ENCODE measurements around the gene FAM107A.

FAM107A gene

DNA sequence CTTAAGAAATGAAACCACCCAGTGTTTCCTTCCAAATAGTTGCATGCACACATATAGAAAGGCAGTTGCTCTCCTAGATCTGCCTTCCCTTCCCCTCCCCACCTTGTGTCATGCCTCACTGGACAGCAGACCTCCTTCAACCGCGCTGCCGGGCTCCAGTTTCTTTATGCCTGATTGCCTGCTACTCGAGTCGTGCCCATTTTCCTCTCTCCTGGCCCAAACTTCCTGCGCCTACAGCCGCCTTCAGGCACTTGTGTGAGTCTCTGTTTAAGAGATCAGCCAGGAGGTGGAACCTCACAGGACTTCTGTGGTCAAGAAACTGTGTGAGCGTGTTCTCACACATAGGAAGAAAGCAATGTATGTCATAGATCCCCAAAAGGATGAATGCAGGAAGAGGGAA is 8.8 kb upstream of the FAM107A start:
- TF ChIP-seq FOXP2 (optimal IDR thresholded peaks at IDR 0.05; ENCODE audit: control extremely low read depth, extremely low read length, insufficient read depth) (no peak), POLR2AphosphoS5 (IDR thresholded peaks at IDR 0.05; ENCODE audit: borderline replicate concordance, low read depth, low read length) (no peak), EZH2 (IDR thresholded peaks at IDR 0.05) (no peak)
- no peaks in the 10 kb centered on the region for H3K36me3 ChIP-seq (ENCODE audit: insufficient read depth, low read length)
- H3K9ac ChIP-seq (ENCODE audit: insufficient read length) = no peak overlapping the region
- no peak overlapping the region for H3K4me3 ChIP-seq
- H3K9me3 ChIP-seq (ENCODE audit: low read depth, low read length) = no peaks in the 10 kb centered on the region
- no peak for DNase-seq (ENCODE audit: low read depth, low spot score)
- no peak overlapping the region for H3K27ac ChIP-seq

GRCh38 chr3:58585005-58585786 is 8.0 kb upstream of the FAM107A start:
- no peak overlapping the region for H3K9ac ChIP-seq (ENCODE audit: insufficient read length)
- no peak for DNase-seq (ENCODE audit: low read depth, low spot score)
- TF ChIP-seq EZH2 (IDR thresholded peaks at IDR 0.05) = no peak
- TF ChIP-seq POLR2AphosphoS5 (IDR thresholded peaks at IDR 0.05; ENCODE audit: borderline replicate concordance, low read depth, low read length) = no peak
- no peak for TF ChIP-seq FOXP2 (optimal IDR thresholded peaks at IDR 0.05; ENCODE audit: control extremely low read depth, extremely low read length, insufficient read depth)
- H3K27ac ChIP-seq = no peak overlapping the region
- H3K4me3 ChIP-seq = peak overlapping the region; percentile 68
- H3K36me3 ChIP-seq (ENCODE audit: insufficient read depth, low read length) = no peaks in the 10 kb centered on the region
- H3K9me3 ChIP-seq (ENCODE audit: low read depth, low read length) = no peaks in the 10 kb centered on the region

- peak overlapping the region; percentile 68 for H3K4me3 ChIP-seq
- no peak overlapping the region for H3K27ac ChIP-seq
- H3K9me3 ChIP-seq (ENCODE audit: low read depth, low read length) = no peaks in the 10 kb centered on the region
- no peak for DNase-seq (ENCODE audit: low read depth, low spot score)
- no peak overlapping the region for H3K9ac ChIP-seq (ENCODE audit: insufficient read length)
- no peaks in the 10 kb centered on the region for H3K36me3 ChIP-seq (ENCODE audit: insufficient read depth, low read length)
- TF ChIP-seq EZH2 (IDR thresholded peaks at IDR 0.05) (no peak), FOXP2 (optimal IDR thresholded peaks at IDR 0.05; ENCODE audit: control extremely low read depth, extremely low read length, insufficient read depth) (no peak), POLR2AphosphoS5 (IDR thresholded peaks at IDR 0.05; ENCODE audit: borderline replicate concordance, low read depth, low read length) (no peak)
These were observed 7.5 kb upstream of the FAM107A start for GRCh38 chr3:58584690-58585004.

DNA sequence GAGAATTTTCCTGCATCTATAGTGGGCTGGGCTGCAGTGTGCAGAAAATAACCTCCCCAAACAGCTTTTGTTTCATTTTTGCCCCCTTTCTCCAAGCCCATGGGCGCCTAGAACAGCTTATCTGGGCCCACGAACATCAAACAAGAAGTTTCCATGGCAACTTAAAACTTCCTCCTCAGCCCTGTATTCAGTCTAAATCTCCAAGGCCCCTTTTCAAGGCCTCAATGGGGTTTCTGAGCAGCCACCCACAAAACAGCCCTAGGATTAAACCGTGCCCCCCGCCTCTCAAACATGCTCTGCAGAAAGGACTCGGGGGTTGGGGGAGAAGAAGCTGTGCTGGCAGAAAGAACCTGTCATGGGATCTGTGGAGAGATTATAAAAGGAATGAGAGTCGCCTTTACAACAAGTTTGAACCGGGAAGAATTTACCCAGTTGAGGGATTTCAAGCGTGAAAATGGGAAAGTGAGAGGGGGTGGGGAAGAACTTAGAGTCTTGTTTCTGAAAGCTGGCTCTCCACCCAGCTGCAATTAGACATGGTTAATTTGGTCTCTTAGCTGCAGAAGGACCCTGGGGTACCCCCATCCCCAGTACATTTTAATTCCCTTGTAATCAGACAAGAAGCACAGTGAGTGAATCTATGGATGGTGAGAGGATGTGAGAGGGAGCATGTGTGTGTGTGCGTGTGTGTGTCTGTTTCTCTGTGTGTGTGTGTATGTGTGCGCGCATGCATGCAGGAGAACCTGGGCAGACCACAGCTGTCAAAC is 4.3 kb upstream of the FAM107A start:
- Histone ChIP-seq H3K27ac (no peak overlapping the region), H3K9me3 (ENCODE audit: low read depth, low read length) (no peaks in the 10 kb centered on the region), H3K4me3 (peak overlapping the region; percentile 51), H3K9ac (ENCODE audit: insufficient read length) (no peak overlapping the region), H3K36me3 (ENCODE audit: insufficient read depth, low read length) (no peaks in the 10 kb centered on the region)
- DNase-seq (ENCODE audit: low read depth, low spot score) = no peak
- TF ChIP-seq EZH2 (IDR thresholded peaks at IDR 0.05) (no peak), FOXP2 (optimal IDR thresholded peaks at IDR 0.05; ENCODE audit: control extremely low read depth, extremely low read length, insufficient read depth) (no peak), POLR2AphosphoS5 (IDR thresholded peaks at IDR 0.05; ENCODE audit: borderline replicate concordance, low read depth, low read length) (no peak)

GRCh38 chr3:58580826-58581327 is 3.7 kb upstream of the FAM107A start:
- no peak for TF ChIP-seq FOXP2 (optimal IDR thresholded peaks at IDR 0.05; ENCODE audit: control extremely low read depth, extremely low read length, insufficient read depth)
- TF ChIP-seq EZH2 (IDR thresholded peaks at IDR 0.05) = no peak
- TF ChIP-seq POLR2AphosphoS5 (IDR thresholded peaks at IDR 0.05; ENCODE audit: borderline replicate concordance, low read depth, low read length) = no peak
- Histone ChIP-seq H3K4me3 (peak overlapping the region; percentile 51; the same call in 1 of the 2 replicates), H3K36me3 (ENCODE audit: insufficient read depth, low read length) (no peaks in the 10 kb centered on the region), H3K9ac (ENCODE audit: insufficient read length) (no peak overlapping the region), H3K9me3 (ENCODE audit: low read depth, low read length) (no peaks in the 10 kb centered on the region), H3K27ac (no peak overlapping the region)
- DNase-seq (ENCODE audit: low read depth, low spot score) = no peak

DNA sequence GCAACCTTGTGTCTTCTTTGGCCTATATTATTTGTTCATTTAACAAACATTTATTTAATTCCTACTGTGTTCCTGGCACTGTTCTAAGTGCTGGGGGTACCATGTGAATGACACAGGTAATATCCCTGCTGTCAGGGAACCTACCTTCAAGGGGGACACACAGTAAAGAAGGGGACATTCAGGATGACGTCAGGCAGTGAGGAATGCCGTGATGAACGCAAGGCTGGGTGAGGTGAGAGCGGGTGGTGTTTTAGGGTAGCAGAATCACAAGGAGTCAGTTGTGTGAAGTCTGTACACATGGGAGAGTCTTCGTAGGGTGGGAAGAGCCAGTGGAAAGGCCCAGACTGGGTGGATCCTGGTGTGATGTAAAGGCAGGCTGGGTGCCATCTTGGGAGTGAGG is 1.7 kb upstream of the FAM107A start:
- DNase-seq (ENCODE audit: low read depth, low spot score) = no peak
- Histone ChIP-seq H3K4me3 (no peak overlapping the region), H3K36me3 (ENCODE audit: insufficient read depth, low read length) (no peaks in the 10 kb centered on the region), H3K9ac (ENCODE audit: insufficient read length) (no peak overlapping the region), H3K9me3 (ENCODE audit: low read depth, low read length) (no peaks in the 10 kb centered on the region), H3K27ac (no peak overlapping the region)
- TF ChIP-seq FOXP2 (optimal IDR thresholded peaks at IDR 0.05; ENCODE audit: control extremely low read depth, extremely low read length, insufficient read depth) (no peak), POLR2AphosphoS5 (IDR thresholded peaks at IDR 0.05; ENCODE audit: borderline replicate concordance, low read depth, low read length) (no peak), EZH2 (IDR thresholded peaks at IDR 0.05) (no peak)

DNA sequence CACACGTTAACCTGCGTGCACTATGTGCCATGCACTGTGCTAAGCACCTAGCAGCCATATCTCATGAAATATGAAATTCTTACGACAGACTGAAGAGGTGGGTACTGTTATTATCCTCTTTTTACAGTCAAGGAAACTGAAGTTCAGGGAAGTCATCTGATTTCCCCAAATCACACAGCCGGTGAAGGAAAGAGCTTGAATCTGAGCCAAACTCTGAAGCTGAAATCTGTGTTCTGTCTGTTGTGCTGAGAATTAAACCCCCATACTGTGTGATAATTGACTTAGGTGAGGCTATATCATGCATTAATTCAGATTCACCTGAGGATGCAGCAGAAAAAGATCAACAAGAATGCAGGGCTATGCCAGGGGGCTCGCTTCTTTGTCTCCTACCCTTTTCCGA is 475 bp downstream of the FAM107A start:
- Histone ChIP-seq H3K4me3 (no peak overlapping the region), H3K9ac (ENCODE audit: insufficient read length) (no peak overlapping the region), H3K27ac (no peak overlapping the region), H3K9me3 (ENCODE audit: low read depth, low read length) (no peaks in the 10 kb centered on the region), H3K36me3 (ENCODE audit: insufficient read depth, low read length) (no peaks in the 10 kb centered on the region)
- DNase-seq (ENCODE audit: low read depth, low spot score) = no peak
- TF ChIP-seq POLR2AphosphoS5 (IDR thresholded peaks at IDR 0.05; ENCODE audit: borderline replicate concordance, low read depth, low read length) (no peak), FOXP2 (optimal IDR thresholded peaks at IDR 0.05; ENCODE audit: control extremely low read depth, extremely low read length, insufficient read depth) (no peak), EZH2 (IDR thresholded peaks at IDR 0.05) (no peak)

DNA sequence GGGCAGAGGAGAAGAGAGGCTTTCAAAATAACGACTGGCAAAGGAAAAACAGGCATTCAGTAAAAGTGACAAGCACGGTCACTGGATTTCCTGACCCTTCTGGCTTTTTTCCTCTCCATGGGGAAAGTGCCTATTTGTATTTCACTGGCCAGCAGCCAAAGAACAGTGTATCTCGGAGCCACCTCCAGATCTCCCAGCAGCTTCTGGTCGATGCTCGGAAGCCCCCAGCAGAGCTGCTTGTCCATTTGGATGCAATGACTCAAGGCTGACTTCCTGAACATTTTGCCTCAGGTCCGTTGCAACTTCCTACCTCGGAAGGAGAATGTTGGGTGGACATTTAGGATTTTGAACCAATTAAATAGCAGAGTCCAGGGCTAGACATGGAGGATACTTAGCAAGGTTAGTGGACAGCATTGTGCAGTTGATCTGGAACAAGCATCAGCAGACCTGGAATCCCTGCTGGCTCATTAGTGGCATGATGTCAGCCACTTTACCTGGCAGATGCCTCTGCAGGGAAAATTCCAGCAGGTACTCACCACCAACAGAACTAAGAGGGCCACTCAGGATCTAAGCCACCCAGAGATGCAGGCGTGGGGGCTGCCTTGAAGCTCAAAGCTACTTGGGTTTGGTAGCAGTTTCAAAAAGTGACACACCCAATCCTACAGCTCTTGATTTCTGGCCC is 1.1 kb downstream of the FAM107A start:
- TF ChIP-seq FOXP2 (optimal IDR thresholded peaks at IDR 0.05; ENCODE audit: control extremely low read depth, extremely low read length, insufficient read depth) (no peak), POLR2AphosphoS5 (IDR thresholded peaks at IDR 0.05; ENCODE audit: borderline replicate concordance, low read depth, low read length) (no peak), EZH2 (IDR thresholded peaks at IDR 0.05) (no peak)
- no peaks in the 10 kb centered on the region for H3K36me3 ChIP-seq (ENCODE audit: insufficient read depth, low read length)
- no peak overlapping the region for H3K9ac ChIP-seq (ENCODE audit: insufficient read length)
- H3K27ac ChIP-seq = no peak overlapping the region
- H3K4me3 ChIP-seq = no peak overlapping the region
- no peak for DNase-seq (ENCODE audit: low read depth, low spot score)
- H3K9me3 ChIP-seq (ENCODE audit: low read depth, low read length) = no peaks in the 10 kb centered on the region

Measured in SK-N-MC (cell line).